Right lobe of liver (tissue), 6 donors: ENCODE data around the gene OST4. TPM values are rescaled to one million over a fixed set of nuclear protein-coding genes. Genes with fewer than 3 reads are reported as not detected.

Experiments used
- ATAC-seq, 4 donors: fragments of 200-7000 bp; cut with Tn5 transposase; one replicate each; pipeline ENCODE4 v1.9.1; 2020; ENCODE audit warnings: mild to moderate bottlenecking in 4 of 4, moderate library complexity in 4 of 4
- DNase-seq, 3 donors: peaks; one replicate each; pipeline ENCODE4 v3.0.0-alpha.2; 2020
- H3K27ac ChIP-seq, 3 donors: fragments of 200-600 bp; one replicate each; pipeline ENCODE4 v1.8.0; 2022
- H3K27me3 ChIP-seq, 2 donors: fragments of 200-600 bp; one replicate each; pipeline ENCODE4 v1.8.0; 2022
- H3K36me3 ChIP-seq, 4 donors: fragments of 200-600 bp; sonication (generic) in 1 of 4; one replicate each; pipeline versions ENCODE4 v1.5.1 to v1.8.0; 2017 to 2022; ENCODE audit warnings: control low read depth in 1 of 4
- H3K4me1 ChIP-seq, 4 donors: fragments of 200-600 bp; sonication (generic) in 1 of 4; one replicate each; pipeline versions ENCODE4 v1.5.1 to v1.8.0; 2017 to 2022; ENCODE audit warnings: control low read depth in 1 of 4
- H3K4me3 ChIP-seq, 3 donors: fragments of 200-600 bp; one replicate each; pipeline ENCODE4 v1.8.0; 2022
- H3K9me3 ChIP-seq, 4 donors: fragments of 200-600 bp; sonication (generic) in 1 of 4; one replicate each; pipeline versions ENCODE4 v1.5.1 to v1.8.0; 2017 to 2022; ENCODE audit warnings: control low read depth in 1 of 4
- CTCF ChIP-seq, 4 donors: fragments of 200-600 bp in 3 of 4; fragments of 450-650 bp in 1 of 4; IDR thresholded peaks; one replicate each; pipeline versions ENCODE4 v1.5.1 to v1.8.0; 2016 to 2022; ENCODE audit warnings: antibody characterized with exemption in 4 of 4, mild to moderate bottlenecking in 2 of 4
- POLR2A ChIP-seq: fragments of 450-650 bp; IDR thresholded peaks from one replicate; pipeline ENCODE4 v1.6.1; 2017; ENCODE audit warnings: antibody characterized with exemption, mild to moderate bottlenecking
- WGBS: methylation state at CpG from one replicate; pipeline ENCODE4 v1.1.6; 2018; ENCODE audit warnings: low coverage, low lambda C conversion rate; ENCODE audit not compliant: insufficient coverage; ENCODE audit errors: missing lambda C conversion rate; 5-methylcytosine and 5-hydroxymethylcytosine counted together
- intact Hi-C, 2 donors: fragments of 100-400 bp; cut with DNase I; formaldehyde crosslinking; loops; one replicate each; pipeline versions ENCODE4 v1.11.2 to v1.14.1; 2022
- total RNA-seq, 6 experiments: library from RNA; depleted of rRNA in 2 of 6; stranded (reverse); fragments of >200 nt in 2 of 6; fragmentation: NEBNext Ultra II Directional in 3 of 6; extraction: Animal tissue kit (Norgen Biotek cat#: 25700) in 3 of 6; gene quantifications; one replicate each; pipeline versions ENCODE4 v1.1.0 to v1.2.4, GENCODE V29; 2016 to 2023
- donor health status: DM: no; HTN: yes; CAD: no.
- donor health status: DM: no; HTN: no; CAD: no.
- donor health status: DM: no; HTN: no; CAD: no.
- donor health status: DM: no; HTN: yes; CAD: no.
- donor health status: DM: no; HTN: yes; CAD: no.

OST4 gene
- total RNA-seq, 6 experiments from 2014 or later, result 144 to 182 (median 161) TPM

- intact Hi-C loops, result loop anchor here in 1 of 2 donors (10.0 kb wide), 2 partner anchors 56 to 116 kb away; no protein-coding TSS in a partner anchor
- DNase-seq (no peak), ATAC-seq (no peak)
- no peaks in the 10 kb centered on the region for H3K27me3 ChIP-seq
- H3K9me3 ChIP-seq, result no peaks in the 10 kb centered on the region
- WGBS, result 67% methylated on average over 7 of the region's 14 CpGs
- H3K27ac ChIP-seq, result peak overlapping the region in 1 of 3 donors; percentile 55
- H3K4me3 ChIP-seq, result peak overlapping the region in 1 of 3 donors; percentile 21
- no peaks in the 10 kb centered on the region for H3K36me3 ChIP-seq
- H3K4me1 ChIP-seq, result peaks cover 0 to 14% (median 5%) of the 10 kb centered on the region in 4 donors
- TF ChIP-seq POLR2A, result no peak
- TF ChIP-seq CTCF (IDR thresholded peaks at IDR 0.05), result no peak
Measured at GRCh38 chr2:27080603-27080936, 9.1 kb upstream of the OST4 start.

GRCh38 chr2:27080140-27080469, 8.7 kb upstream of the OST4 start:
- Histone ChIP-seq H3K27me3 (no peaks in the 10 kb centered on the region), H3K27ac (peak overlapping the region in 1 of 3 donors; percentile 55), H3K4me1 (peaks cover 0 to 9% (median 5%) of the 10 kb centered on the region in 4 donors), H3K9me3 (no peaks in the 10 kb centered on the region), H3K4me3 (peak overlapping the region; percentile 11 to 39 (median 21)), H3K36me3 (no peaks in the 10 kb centered on the region)
- 43% methylated on average over 3 of the region's 7 CpGs for WGBS
- DNase-seq, result no peak
- no peak for ATAC-seq
- intact Hi-C loops, result loop anchor here in 1 of 2 donors (10.0 kb wide), 2 partner anchors 55 to 115 kb away; no protein-coding TSS in a partner anchor
- TF ChIP-seq POLR2A, result no peak
- no peak for TF ChIP-seq CTCF (IDR thresholded peaks at IDR 0.05)

GRCh38 chr2:27079233-27080139, 8.0 kb upstream of the OST4 start:
- peaks cover 0 to 9% (median 4%) of the 10 kb centered on the region in 4 donors for H3K4me1 ChIP-seq
- WGBS, result 33% methylated on average over 7 of the region's 14 CpGs

More at GRCh38 chr2:27079233-27080139, 8.0 kb upstream of the OST4 start:
- no peak for DNase-seq
- no peak for ATAC-seq
- H3K27me3 ChIP-seq, result no peaks in the 10 kb centered on the region
- peak overlapping the region; percentile 50 to 55 (median 53) for H3K27ac ChIP-seq
- peak overlapping the region; percentile 21 to 39 (median 35) for H3K4me3 ChIP-seq
- no peaks in the 10 kb centered on the region for H3K9me3 ChIP-seq
- no peaks in the 10 kb centered on the region for H3K36me3 ChIP-seq
- TF ChIP-seq CTCF (IDR thresholded peaks at IDR 0.05) (no peak), POLR2A (no peak)
- intact Hi-C loops, result loop anchor here (10.0 kb wide), 2 partner anchors 55 to 115 kb away; no protein-coding TSS in a partner anchor
